ENCODE results near the gene DLG2. TPM values are rescaled to one million over a fixed set of nuclear protein-coding genes. Genes with fewer than 3 reads are reported as not detected.

Gene DLG2
- total RNA-seq, 4 donors from 2014 or later = 6.5 to 14.6 (median 7.2) TPM

GRCh38 chr11:83663988-83664387 is 1963.2 kb downstream of the DLG2 start:
- WGBS, 2 donors = 92 to 94% methylated on average over 4 of the region's 4 CpGs
- no peak overlapping the region for H3K27ac ChIP-seq
- no peak for DNase-seq (ENCODE audit: low spot score in 2 of 2)
- no peaks in the 10 kb centered on the region for H3K9me3 ChIP-seq
- TF ChIP-seq EP300 (IDR thresholded peaks at IDR 0.05) (no peak), CTCF (IDR thresholded peaks at IDR 0.05) (no peak), POLR2A (IDR thresholded peaks at IDR 0.05) (no peak)
- no peaks in the 10 kb centered on the region for H3K27me3 ChIP-seq
- H3K36me3 ChIP-seq = no peaks in the 10 kb centered on the region
- no peak overlapping the region for H3K4me3 ChIP-seq
- H3K4me1 ChIP-seq = no peaks in the 10 kb centered on the region

DNA sequence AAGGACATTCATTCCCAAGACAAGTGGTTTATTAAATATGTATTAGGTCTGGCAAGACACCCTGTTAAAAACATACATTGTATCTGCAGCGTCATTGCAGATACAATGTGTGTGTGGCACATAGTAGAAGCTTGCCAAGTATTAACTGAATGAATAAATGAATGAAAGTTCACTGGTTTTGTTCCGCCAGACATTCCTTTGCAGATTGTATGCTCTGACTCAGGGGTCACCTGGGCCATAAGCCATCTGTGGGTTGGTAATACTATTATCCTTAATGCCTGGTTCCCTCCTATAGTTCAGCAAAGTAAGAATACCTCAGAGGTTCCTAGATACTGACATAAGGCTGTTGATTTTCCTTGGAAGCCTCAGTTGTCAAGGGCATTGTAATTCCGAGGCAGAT is 1963.7 kb downstream of the DLG2 start:
- 65 to 69% methylated on average over 3 of the region's 3 CpGs for WGBS, 2 donors
- Histone ChIP-seq H3K27me3 (no peaks in the 10 kb centered on the region), H3K4me1 (no peaks in the 10 kb centered on the region), H3K4me3 (no peak overlapping the region), H3K9me3 (no peaks in the 10 kb centered on the region), H3K27ac (no peak overlapping the region), H3K36me3 (no peaks in the 10 kb centered on the region)
- TF ChIP-seq EP300 (IDR thresholded peaks at IDR 0.05) (no peak), POLR2A (IDR thresholded peaks at IDR 0.05) (no peak), CTCF (IDR thresholded peaks at IDR 0.05) (no peak)
- DNase-seq (ENCODE audit: low spot score in 2 of 2) = no peak

DNA sequence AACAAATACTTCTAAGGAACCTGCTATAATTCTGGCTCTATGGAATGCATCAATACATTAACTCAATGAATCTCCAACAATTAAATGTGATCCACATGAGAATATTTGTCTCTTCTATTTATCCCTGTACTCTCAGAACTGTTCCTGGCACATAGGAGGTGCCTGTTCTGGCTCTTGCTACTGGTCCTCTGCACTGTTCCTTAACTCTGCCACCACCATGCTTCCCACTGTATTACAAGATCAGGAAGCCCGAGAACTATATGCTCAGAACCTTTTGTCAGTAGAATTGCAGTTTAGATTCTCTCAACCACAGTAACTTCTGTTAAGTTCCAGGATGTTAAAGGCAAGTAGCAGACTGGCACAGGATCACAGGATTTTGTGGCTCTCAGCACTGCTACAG is 1964.7 kb downstream of the DLG2 start:
- DNase-seq (ENCODE audit: low spot score in 2 of 2) = no peak
- WGBS, 2 donors = 91 to 94% methylated on average over 1 of the region's 1 CpG
- H3K36me3 ChIP-seq = no peaks in the 10 kb centered on the region
- no peaks in the 10 kb centered on the region for H3K27me3 ChIP-seq
- no peak for TF ChIP-seq EP300 (IDR thresholded peaks at IDR 0.05)
- no peaks in the 10 kb centered on the region for H3K4me1 ChIP-seq
- no peaks in the 10 kb centered on the region for H3K9me3 ChIP-seq
- no peak overlapping the region for H3K4me3 ChIP-seq
- H3K27ac ChIP-seq = no peak overlapping the region

DNA sequence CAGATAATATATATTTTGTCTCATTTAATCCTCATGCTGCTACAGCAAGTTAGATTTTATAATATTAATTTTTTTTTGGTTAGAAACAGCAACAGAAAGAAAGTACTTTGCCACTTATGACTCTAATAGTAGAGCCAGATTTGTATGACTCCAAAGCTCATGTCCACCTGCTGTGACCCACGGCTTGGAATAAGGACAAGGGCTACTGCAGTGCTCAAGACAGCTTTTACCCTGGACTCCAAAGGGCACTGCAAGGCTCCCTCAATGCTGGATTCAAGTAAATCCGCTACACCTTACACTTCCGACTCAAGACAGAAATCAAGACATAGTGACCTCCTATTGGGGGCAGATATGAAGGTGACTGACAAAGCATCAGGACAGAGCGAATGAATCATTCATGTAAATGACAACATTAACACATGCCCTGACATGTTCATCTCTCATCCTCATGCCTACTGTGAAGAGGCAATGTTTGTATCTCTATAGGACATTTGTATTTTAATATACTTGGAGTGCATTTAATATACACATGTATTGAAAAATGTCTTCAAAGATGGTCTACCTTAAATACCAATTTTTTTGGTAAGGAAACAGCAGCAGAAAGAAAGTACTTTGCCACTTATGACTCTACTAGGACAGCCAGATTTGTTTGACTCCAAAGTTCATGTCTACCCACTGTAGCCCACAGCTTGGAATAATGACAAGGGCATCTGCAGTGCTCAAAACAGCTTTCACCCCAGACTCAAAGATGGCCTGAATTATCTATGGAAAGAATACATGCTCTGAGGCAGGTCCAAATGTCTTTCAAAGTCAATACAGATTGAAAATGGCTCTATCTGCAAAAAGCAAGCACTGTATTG is 1965.4 kb downstream of the DLG2 start:
- TF ChIP-seq EP300 (IDR thresholded peaks at IDR 0.05) (no peak), POLR2A (IDR thresholded peaks at IDR 0.05) (no peak), CTCF (IDR thresholded peaks at IDR 0.05) (no peak)
- Histone ChIP-seq H3K4me1 (no peaks in the 10 kb centered on the region), H3K36me3 (no peaks in the 10 kb centered on the region), H3K4me3 (no peak overlapping the region), H3K27ac (no peak overlapping the region), H3K27me3 (no peaks in the 10 kb centered on the region), H3K9me3 (no peaks in the 10 kb centered on the region)
- 92 to 94% methylated on average over 4 of the region's 4 CpGs for WGBS, 2 donors
- no peak for DNase-seq (ENCODE audit: low spot score in 2 of 2)

GRCh38 chr11:83659466-83659865 is 1967.7 kb downstream of the DLG2 start:
- no peak for DNase-seq (ENCODE audit: low spot score in 2 of 2)
- no peak for TF ChIP-seq CTCF (IDR thresholded peaks at IDR 0.05)
- TF ChIP-seq POLR2A (IDR thresholded peaks at IDR 0.05) = no peak
- TF ChIP-seq EP300 (IDR thresholded peaks at IDR 0.05) = no peak
- Histone ChIP-seq H3K27me3 (no peaks in the 10 kb centered on the region), H3K9me3 (no peaks in the 10 kb centered on the region), H3K4me1 (no peaks in the 10 kb centered on the region), H3K36me3 (no peaks in the 10 kb centered on the region), H3K27ac (no peak overlapping the region), H3K4me3 (no peak overlapping the region)
- WGBS, 2 donors = 89 to 95% methylated on average over 1 of the region's 1 CpG

All from tibial nerve (tissue), 4 donors.